Heart left ventricle (tissue), 16 donors: ENCODE data around the gene NTRK3. TPM values are rescaled to one million over a fixed set of nuclear protein-coding genes. Genes with fewer than 3 reads are reported as not detected.

Source experiments
- ATAC-seq, 4 donors: fragments of 200-7000 bp; cut with Tn5 transposase; one replicate each; pipeline ENCODE4 v1.9.1; 2020 to 2022; ENCODE audit warnings: moderate library complexity in 4 of 4, mild to moderate bottlenecking in 3 of 4, moderate number of reproducible peaks in 1 of 4
- DNase-seq, 5 donors: peaks; one replicate each; pipeline ENCODE4 v3.0.0-alpha.2; 2020
- H3K27ac ChIP-seq, 12 donors: fragments of 200-600 bp; sonication (generic) in 4 of 12; one replicate each; pipeline versions ENCODE4 v1.5.0 to v1.8.0; 2016 to 2022; ENCODE audit warnings: mild to moderate bottlenecking in 2 of 12
- H3K27me3 ChIP-seq, 9 donors: fragments of 200-600 bp; sonication (generic) in 2 of 9; one replicate each; pipeline versions ENCODE4 v1.5.1 to v1.8.0; 2016 to 2022; ENCODE audit warnings: mild to moderate bottlenecking in 3 of 9
- H3K36me3 ChIP-seq, 9 donors: fragments of 200-600 bp; sonication (generic) in 2 of 9; one replicate each; pipeline versions ENCODE4 v1.5.0 to v1.8.0; 2018 to 2022; ENCODE audit warnings: mild to moderate bottlenecking in 2 of 9
- H3K4me1 ChIP-seq, 12 donors: fragments of 200-600 bp; sonication (generic) in 4 of 12; one replicate each; pipeline versions ENCODE4 v1.5.0 to v1.8.0; 2016 to 2022; ENCODE audit warnings: mild to moderate bottlenecking in 3 of 12
- H3K4me3 ChIP-seq, 12 donors: fragments of 200-600 bp; sonication (generic) in 4 of 12; one replicate each; pipeline versions ENCODE4 v1.5.0 to v1.8.0; 2017 to 2022; ENCODE audit warnings: mild to moderate bottlenecking in 9 of 12, moderate library complexity in 4 of 12
- H3K9me3 ChIP-seq, 12 donors: fragments of 200-600 bp; sonication (generic) in 4 of 12; one replicate each; pipeline versions ENCODE4 v1.5.0 to v1.8.0; 2016 to 2022; ENCODE audit warnings: mild to moderate bottlenecking in 1 of 12
- POLR2A ChIP-seq, 2 donors: fragments of 450-650 bp; IDR thresholded peaks; one replicate each; pipeline ENCODE4 v1.6.1; 2017; ENCODE audit warnings: antibody characterized with exemption in 2 of 2, mild to moderate bottlenecking in 2 of 2, moderate library complexity in 2 of 2
- WGBS, 4 donors: extraction: QIAGEN DNeasy Blood & Tissue Kit in 2 of 4; methylation state at CpG; one replicate each; pipeline versions ENCODE4 v1.1.5 to v1.1.7; 2013 to 2018; 5-methylcytosine and 5-hydroxymethylcytosine counted together
- intact Hi-C, 10 donors: fragments of 100-400 bp; cut with DNase I; formaldehyde crosslinking; loops; one replicate each; pipeline versions ENCODE4 v1.11.1 to v1.14.2; 2022
- polyA plus RNA-seq, 2 donors: library from polyadenylated mRNA; stranded (reverse); fragments of 200-250 nt; gene quantifications; one replicate each; pipeline ENCODE4 v1.2.3, GENCODE V29; 2013
- total RNA-seq, 9 donors: library from RNA; depleted of rRNA in 2 of 9; stranded (reverse); fragments of >200 nt in 2 of 9; fragmentation: NEBNext Ultra II Directional in 3 of 9; extraction: Animal tissue kit (Norgen Biotek cat#: 25700) in 3 of 9; gene quantifications; one replicate each; pipeline versions ENCODE4 v1.1.0 to v1.2.4, GENCODE V29; 2016 to 2023
- TF ChIP-seq, protein P1 (sequence below), 12 donors: fragments of 200-600 bp; sonication (generic) in 4 of 12; IDR thresholded peaks; one replicate each; pipeline versions ENCODE4 v1.5.0 to v1.8.0; 2018 to 2022; ENCODE audit warnings: antibody characterized with exemption in 12 of 12, mild to moderate bottlenecking in 5 of 12
- donor health status: ischemic (EF 13 %, LVEDD 7.1; RV severe dilation, severe dysfunction).
- donor health status: healthy with polysubstance abuse.
- donor health status: DM: no; HTN: yes; CAD: no.
- donor health status: DM: no; HTN: no; CAD: no.
- donor health status: ischemic (EF 25% LVEDD 6.9; RV normal size, moderate dysfunction).
- donor health status: ischemic (EF 25% LVEDD 5.7; RV mildly dilated, moderate dysfunction).
- donor health status: healthy.
- donor health status: DM: yes; HTN: yes; CAD: no.
- donor health status: ischemic (EF 35%, LVEDD 5.7; RV mildly dilated, moderate dysfunction).
- donor health status: nonischemic (EF 11% LVEDD 7.7; RV severe dilation, severe dysfunction).
- donor health status: DM: yes; HTN: yes; CAD: no.
- donor health status: PGD.
- donor health status: ischemic (EF 29% LVEDD 5.4; RV normal size, mild dysfunction).
- donor health status: nonischemic (EF 23%, LVEDD 6.1; RV moderate dilation, normal function).

NTRK3 gene
- total and polyA plus RNA-seq, 11 donors, result 0.53 to 6.8 (median 2.0) TPM

- H3K27me3 ChIP-seq, result no peaks in the 10 kb centered on the region
- no peak for DNase-seq
- no peaks in the 10 kb centered on the region for H3K36me3 ChIP-seq
- H3K4me1 ChIP-seq, result no peaks in the 10 kb centered on the region
- H3K9me3 ChIP-seq, result peaks cover 0 to 5% (median 0%) of the 10 kb centered on the region in 12 donors
- no peak overlapping the region for H3K4me3 ChIP-seq
- WGBS, 4 donors, result 57 to 70% (median 61%) methylated on average over 2 of the region's 2 CpGs
- no peak for ATAC-seq
- no peak for TF ChIP-seq POLR2A (IDR thresholded peaks at IDR 0.05)
- TF ChIP-seq, protein P1, sequence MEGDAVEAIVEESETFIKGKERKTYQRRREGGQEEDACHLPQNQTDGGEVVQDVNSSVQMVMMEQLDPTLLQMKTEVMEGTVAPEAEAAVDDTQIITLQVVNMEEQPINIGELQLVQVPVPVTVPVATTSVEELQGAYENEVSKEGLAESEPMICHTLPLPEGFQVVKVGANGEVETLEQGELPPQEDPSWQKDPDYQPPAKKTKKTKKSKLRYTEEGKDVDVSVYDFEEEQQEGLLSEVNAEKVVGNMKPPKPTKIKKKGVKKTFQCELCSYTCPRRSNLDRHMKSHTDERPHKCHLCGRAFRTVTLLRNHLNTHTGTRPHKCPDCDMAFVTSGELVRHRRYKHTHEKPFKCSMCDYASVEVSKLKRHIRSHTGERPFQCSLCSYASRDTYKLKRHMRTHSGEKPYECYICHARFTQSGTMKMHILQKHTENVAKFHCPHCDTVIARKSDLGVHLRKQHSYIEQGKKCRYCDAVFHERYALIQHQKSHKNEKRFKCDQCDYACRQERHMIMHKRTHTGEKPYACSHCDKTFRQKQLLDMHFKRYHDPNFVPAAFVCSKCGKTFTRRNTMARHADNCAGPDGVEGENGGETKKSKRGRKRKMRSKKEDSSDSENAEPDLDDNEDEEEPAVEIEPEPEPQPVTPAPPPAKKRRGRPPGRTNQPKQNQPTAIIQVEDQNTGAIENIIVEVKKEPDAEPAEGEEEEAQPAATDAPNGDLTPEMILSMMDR (IDR thresholded peaks at IDR 0.05), result no peak
- H3K27ac ChIP-seq, result no peak overlapping the region
- intact Hi-C loops, result no loop called here
Measured at GRCh38 chr15:88022716-88023115, 233.8 kb downstream of the NTRK3 start.

DNA sequence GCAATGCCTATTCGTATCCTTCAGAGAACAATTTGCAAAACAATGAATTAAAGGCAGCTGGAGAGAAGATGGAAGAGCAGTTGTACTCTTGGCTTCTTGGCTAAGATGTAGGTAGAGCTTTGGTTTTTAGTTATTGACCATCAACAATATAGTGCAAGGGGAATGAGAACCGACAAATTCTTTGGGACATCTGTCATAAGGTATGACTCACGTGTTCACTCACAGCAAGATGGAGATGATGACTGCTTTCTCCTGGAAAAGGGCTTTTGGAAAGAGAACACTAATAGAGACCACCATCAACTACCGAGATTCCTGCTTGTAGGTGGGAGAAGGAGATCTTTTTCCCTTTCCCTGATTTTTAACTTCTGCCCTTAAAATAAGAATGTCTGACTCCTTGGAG lies 234.9 kb downstream of the NTRK3 start:
- intact Hi-C loops, result no loop called here
- no peak for DNase-seq
- H3K9me3 ChIP-seq, result peaks cover 0 to 5% (median 0%) of the 10 kb centered on the region in 12 donors
- no peak for ATAC-seq
- no peaks in the 10 kb centered on the region for H3K4me1 ChIP-seq
- no peak overlapping the region for H3K4me3 ChIP-seq
- no peak for TF ChIP-seq POLR2A (IDR thresholded peaks at IDR 0.05)
- TF ChIP-seq, protein P1 (IDR thresholded peaks at IDR 0.05), result no peak
- no peak overlapping the region for H3K27ac ChIP-seq
- WGBS, 4 donors, result 72 to 87% (median 84%) methylated on average over 4 of the region's 4 CpGs
- H3K27me3 ChIP-seq, result no peaks in the 10 kb centered on the region
- H3K36me3 ChIP-seq, result no peaks in the 10 kb centered on the region

- Histone ChIP-seq H3K27me3 (no peaks in the 10 kb centered on the region), H3K9me3 (peaks cover 0 to 5% (median 0%) of the 10 kb centered on the region in 12 donors), H3K27ac (no peak overlapping the region), H3K4me1 (no peaks in the 10 kb centered on the region), H3K4me3 (no peak overlapping the region), H3K36me3 (no peaks in the 10 kb centered on the region)
- 72 to 84% (median 80%) methylated on average over 3 of the region's 3 CpGs for WGBS, 4 donors
- ATAC-seq (no peak), DNase-seq (no peak)
- intact Hi-C loops, result no loop called here
- TF ChIP-seq, protein P1 (IDR thresholded peaks at IDR 0.05), result no peak
- TF ChIP-seq POLR2A (IDR thresholded peaks at IDR 0.05), result no peak
Measured at GRCh38 chr15:88020806-88021205, 235.7 kb downstream of the NTRK3 start.

DNA sequence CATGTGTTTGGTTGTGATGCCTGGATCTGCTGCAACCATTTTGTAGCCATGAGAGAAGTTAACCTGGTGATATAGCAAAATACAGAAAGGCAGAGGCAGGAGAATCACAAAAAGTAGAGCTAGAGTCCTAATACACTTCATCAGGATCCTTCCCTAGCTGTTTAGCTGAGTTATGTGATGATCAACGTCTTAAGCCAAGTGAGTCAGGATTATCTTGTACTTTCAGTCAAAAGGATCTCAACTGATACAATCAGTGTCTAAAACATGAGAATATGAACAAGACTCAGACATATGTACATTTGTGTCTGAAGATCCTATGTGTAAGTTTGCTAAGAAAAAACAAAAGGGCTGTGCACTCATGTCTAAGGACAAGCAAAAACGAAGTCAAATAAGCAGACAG lies 236.9 kb downstream of the NTRK3 start:
- no peak overlapping the region for H3K4me3 ChIP-seq
- TF ChIP-seq POLR2A (IDR thresholded peaks at IDR 0.05), result no peak
- TF ChIP-seq, protein P1 (IDR thresholded peaks at IDR 0.05), result no peak
- H3K9me3 ChIP-seq, result no peaks in the 10 kb centered on the region
- WGBS, 4 donors, result 73 to 79% (median 76%) methylated on average over 2 of the region's 2 CpGs
- intact Hi-C loops, result loop anchor here in 2 of 10 donors (5.0 to 10.0 kb wide), 3 partner anchors 65 to 1397 kb away; no protein-coding TSS in a partner anchor
- no peaks in the 10 kb centered on the region for H3K4me1 ChIP-seq
- DNase-seq (no peak), ATAC-seq (no peak)
- no peaks in the 10 kb centered on the region for H3K36me3 ChIP-seq
- no peaks in the 10 kb centered on the region for H3K27me3 ChIP-seq
- no peak overlapping the region for H3K27ac ChIP-seq
